Endodermal cell (in vitro differentiated cells): Measurements from ENCODE around the gene FAM13A. TPM values are rescaled to one million over a fixed set of nuclear protein-coding genes. Genes with fewer than 3 reads are reported as not detected.

ENCODE experiments used
- DNase-seq: peaks from one replicate; pipeline ENCODE4 v3.0.0-alpha.2; 2017
- H3K27ac ChIP-seq: 2 replicates; pipeline ENCODE4 v1.5.1; 2013; ENCODE audit warnings: mild to moderate bottlenecking, low read depth, low read length, moderate library complexity
- H3K27me3 ChIP-seq: 2 replicates; pipeline ENCODE4 v1.6.1; 2013; ENCODE audit warnings: mild to moderate bottlenecking, low read length, moderate library complexity; ENCODE audit not compliant: insufficient read depth, control insufficient read depth, poor library complexity, severe bottlenecking
- H3K36me3 ChIP-seq: 2 replicates; pipeline ENCODE4 v1.7.0; 2013; ENCODE audit warnings: mild to moderate bottlenecking, low read length, moderate library complexity; ENCODE audit not compliant: control insufficient read depth, insufficient read depth
- H3K4me1 ChIP-seq: one replicate; pipeline ENCODE4 v1.7.0; 2013; ENCODE audit warnings: low read length; ENCODE audit not compliant: control insufficient read depth, insufficient read depth
- H3K4me3 ChIP-seq: 2 replicates; pipeline ENCODE4 v1.5.1; 2013; ENCODE audit warnings: mild to moderate bottlenecking, low read length, moderate library complexity
- H3K9ac ChIP-seq: 2 replicates; pipeline ENCODE4 v1.6.1; 2013; ENCODE audit warnings: mild to moderate bottlenecking, low read length, moderate library complexity; ENCODE audit not compliant: poor library complexity, severe bottlenecking; ENCODE audit errors: extremely low read depth
- H3K9me3 ChIP-seq: 2 replicates; pipeline ENCODE4 v1.6.1; 2013; ENCODE audit warnings: mild to moderate bottlenecking, low read length, moderate library complexity; ENCODE audit not compliant: control insufficient read depth
- H3K27ac Mint-ChIP-seq: 2 replicates; pipeline ENCODE4 v1.8.0; 2020; ENCODE audit warnings: mixed read lengths
- H3K27me3 Mint-ChIP-seq: 2 replicates; pipeline ENCODE4 v1.8.0; 2021; ENCODE audit warnings: mild to moderate bottlenecking, mixed read lengths; ENCODE audit not compliant: insufficient read depth
- H3K36me3 Mint-ChIP-seq: 2 replicates; pipeline ENCODE4 v1.8.0; 2020; ENCODE audit warnings: low read depth, mixed read lengths
- H3K4me1 Mint-ChIP-seq: 2 replicates; pipeline ENCODE4 v1.8.0; 2020; ENCODE audit warnings: mixed read lengths
- H3K4me3 Mint-ChIP-seq: 2 replicates; pipeline ENCODE4 v1.8.0; 2020; ENCODE audit warnings: mild to moderate bottlenecking, moderate library complexity, mixed read lengths
- H3K9me3 Mint-ChIP-seq: 2 replicates; pipeline ENCODE4 v1.8.0; 2020; ENCODE audit warnings: mild to moderate bottlenecking, mixed read lengths
- CTCF ChIP-seq: fragments of 200-600 bp; sonication (generic); conservative IDR thresholded peaks from 2 replicates; pipeline ENCODE4 v1.5.0; 2021; ENCODE audit warnings: antibody characterized with exemption, mild to moderate bottlenecking
- WGBS, 2 experiments: methylation state at CpG; one replicate each; pipeline versions ENCODE4 v1.1.5 to v1.1.7; 2013; ENCODE audit warnings: missing lambda C conversion rate in 2 of 2, mixed read lengths in 1 of 2; ENCODE audit not compliant: insufficient coverage in 1 of 2, insufficient read length in 1 of 2; 5-methylcytosine and 5-hydroxymethylcytosine counted together
- total RNA-seq, 2 donors: library from RNA; stranded (reverse); fragmentation: NEBNext Ultra II Directional in 1 of 2; extraction: Animal tissue kit (Norgen Biotek cat#: 25700) in 1 of 2; gene quantifications; 2 replicates in 1 of 2; 3 replicates in 1 of 2; pipeline ENCODE4 v1.2.1, GENCODE V29; 2021

Gene FAM13A
- total RNA-seq, 2 donors from 2014 or later = 13.6 to 17.0 TPM

GRCh38 chr4:88730811-88731210 lies 326.2 kb downstream of the FAM13A start:
- no peaks in the 10 kb centered on the region for H3K27me3 ChIP-seq
- H3K27me3 Mint-ChIP-seq = no peaks in the 10 kb centered on the region
- H3K27ac Mint-ChIP-seq = no peak overlapping the region
- H3K36me3 ChIP-seq = peaks cover 9% of the 10 kb centered on the region
- no peaks in the 10 kb centered on the region for H3K4me1 ChIP-seq
- H3K4me3 ChIP-seq = no peak overlapping the region
- no peak for TF ChIP-seq CTCF
- H3K4me3 Mint-ChIP-seq = no peak overlapping the region
- no peak overlapping the region for H3K27ac ChIP-seq
- no peaks in the 10 kb centered on the region for H3K9me3 ChIP-seq
- H3K9me3 Mint-ChIP-seq = no peaks in the 10 kb centered on the region
- no peak for DNase-seq
- H3K9ac ChIP-seq = no peak overlapping the region
- H3K36me3 Mint-ChIP-seq = peaks cover 22% of the 10 kb centered on the region
- 88 to 94% methylated on average over 4 to 5 of the region's 5 CpGs for WGBS, 2 experiments
- H3K4me1 Mint-ChIP-seq = no peaks in the 10 kb centered on the region

GRCh38 chr4:88729146-88729760 lies 327.7 kb downstream of the FAM13A start:
- H3K27ac ChIP-seq = no peak overlapping the region
- H3K27me3 Mint-ChIP-seq = no peaks in the 10 kb centered on the region
- no peaks in the 10 kb centered on the region for H3K4me1 Mint-ChIP-seq
- no peak for DNase-seq
- no peak overlapping the region for H3K4me3 ChIP-seq
- peaks cover 9% of the 10 kb centered on the region for H3K36me3 ChIP-seq
- no peak overlapping the region for H3K4me3 Mint-ChIP-seq
- no peak overlapping the region for H3K9ac ChIP-seq
- no peak for TF ChIP-seq CTCF
- 70 to 95% methylated on average over 2 to 6 of the region's 6 CpGs for WGBS, 2 experiments
- H3K9me3 ChIP-seq = no peaks in the 10 kb centered on the region
- H3K9me3 Mint-ChIP-seq = no peaks in the 10 kb centered on the region
- no peaks in the 10 kb centered on the region for H3K4me1 ChIP-seq
- peaks cover 22% of the 10 kb centered on the region for H3K36me3 Mint-ChIP-seq
- no peaks in the 10 kb centered on the region for H3K27me3 ChIP-seq
- H3K27ac Mint-ChIP-seq = no peak overlapping the region

GRCh38 chr4:88728146-88728545 lies 328.8 kb downstream of the FAM13A start:
- H3K27ac ChIP-seq = no peak overlapping the region
- 92 to 100% methylated on average over 5 to 6 of the region's 6 CpGs for WGBS, 2 experiments
- no peaks in the 10 kb centered on the region for H3K4me1 ChIP-seq
- no peak overlapping the region for H3K4me3 ChIP-seq
- no peak for DNase-seq
- peaks cover 9% of the 10 kb centered on the region for H3K36me3 ChIP-seq
- no peaks in the 10 kb centered on the region for H3K9me3 ChIP-seq
- no peaks in the 10 kb centered on the region for H3K27me3 ChIP-seq
- H3K9me3 Mint-ChIP-seq = no peaks in the 10 kb centered on the region
- peaks cover 22% of the 10 kb centered on the region for H3K36me3 Mint-ChIP-seq
- no peaks in the 10 kb centered on the region for H3K27me3 Mint-ChIP-seq
- no peaks in the 10 kb centered on the region for H3K4me1 Mint-ChIP-seq
- no peak overlapping the region for H3K27ac Mint-ChIP-seq
- no peak overlapping the region for H3K9ac ChIP-seq
- no peak for TF ChIP-seq CTCF
- no peak overlapping the region for H3K4me3 Mint-ChIP-seq
